Ishikawa (cell line): ENCODE data around the gene TRAPPC3.

ENCODE experiments used
- CEBPB ChIP-seq: IDR thresholded peaks from 2 replicates; pipeline ENCODE4 v1.6.1; 2012
- CREB1 ChIP-seq: IDR thresholded peaks from 2 replicates; pipeline ENCODE4 v1.6.1; 2012; ENCODE audit warnings: low read depth
- EGR1 ChIP-seq: IDR thresholded peaks from 2 replicates; pipeline ENCODE4 v1.6.1; 2012
- EP300 ChIP-seq: IDR thresholded peaks from 2 replicates; pipeline ENCODE4 v1.6.1; 2012; ENCODE audit warnings: borderline replicate concordance
- FOXM1 ChIP-seq: IDR thresholded peaks from 2 replicates; pipeline ENCODE4 v1.6.1; 2012; ENCODE audit warnings: low read depth, borderline replicate concordance
- MAX ChIP-seq: IDR thresholded peaks from 2 replicates; pipeline ENCODE4 v1.6.1; 2012
- NFIC ChIP-seq: IDR thresholded peaks from 2 replicates; pipeline ENCODE4 v1.6.1; 2012
- RAD21 ChIP-seq: IDR thresholded peaks from 2 replicates; pipeline ENCODE4 v1.6.1; 2012; ENCODE audit warnings: low read depth
- REST ChIP-seq: IDR thresholded peaks from 2 replicates; pipeline ENCODE4 v1.6.1; 2012; ENCODE audit warnings: low read depth, mild to moderate bottlenecking
- TAF1 ChIP-seq: IDR thresholded peaks from 2 replicates; pipeline ENCODE4 v1.6.1; 2012; ENCODE audit warnings: low read depth, mild to moderate bottlenecking
- TCF12 ChIP-seq: IDR thresholded peaks from 2 replicates; pipeline ENCODE4 v1.6.1; 2012; ENCODE audit warnings: low read depth
- TEAD4 ChIP-seq: IDR thresholded peaks from 2 replicates; pipeline ENCODE4 v1.6.1; 2012
- USF1 ChIP-seq: IDR thresholded peaks from 2 replicates; pipeline ENCODE4 v1.6.1; 2012
- YY1 ChIP-seq: IDR thresholded peaks from 2 replicates; pipeline ENCODE4 v1.6.1; 2012; ENCODE audit warnings: low read depth
- ZBTB7A ChIP-seq: IDR thresholded peaks from 2 replicates; pipeline ENCODE4 v1.6.1; 2012; ENCODE audit warnings: low read depth

TRAPPC3 gene

DNA sequence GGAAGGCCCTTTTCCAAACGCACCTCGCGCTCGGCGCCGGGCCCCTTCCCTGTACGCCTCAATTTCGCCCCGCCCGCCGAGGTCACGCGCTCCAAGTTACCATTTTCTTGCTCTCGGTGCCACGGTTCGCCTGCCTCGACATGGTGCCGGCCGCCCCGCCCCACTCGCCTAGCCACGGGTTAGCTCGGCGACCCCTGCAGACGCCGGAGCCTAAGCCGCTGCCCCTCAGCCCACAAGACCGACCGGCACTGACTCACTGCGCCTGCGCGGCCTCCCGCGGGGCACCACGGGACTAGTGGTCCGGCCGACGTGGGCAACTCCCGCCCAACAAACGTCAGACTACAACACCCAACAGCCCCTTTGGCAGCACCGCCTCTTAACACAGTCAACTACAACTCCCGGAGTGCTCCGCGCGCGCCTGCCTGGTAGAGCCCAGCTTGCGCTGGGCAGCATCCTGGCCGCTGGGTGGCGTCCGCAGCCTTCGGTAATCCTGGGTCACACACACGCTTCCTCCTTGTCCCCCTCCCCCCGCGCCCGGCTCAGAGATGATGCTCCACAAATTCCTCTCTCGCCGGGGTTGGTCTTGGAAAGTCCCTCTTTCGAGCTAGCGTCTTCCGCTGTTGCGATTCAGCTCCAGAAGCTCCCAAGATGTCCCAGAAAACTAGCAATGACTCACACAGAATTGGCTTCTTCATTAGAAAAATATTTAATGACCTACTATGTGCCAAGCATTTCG lies at the start of gene TRAPPC3:
TSS of gene TRAPPC3 (minus strand) at position 250 of the 736 bp plus-strand sequence. CDS start at position 142, 108 bp downstream.
- TF ChIP-seq USF1, result peak; percentile 68; the same call in 1 of the 2 replicates
- no peak; the same call in 1 of the 2 replicates for TF ChIP-seq MAX
- TF ChIP-seq TEAD4, result peak; percentile 54
- TF ChIP-seq YY1, result peak; percentile 62
- peak; percentile 52; the same call in 1 of the 2 replicates for TF ChIP-seq CREB1
- no peak; the same call in 1 of the 2 replicates for TF ChIP-seq ZBTB7A
- no peak for TF ChIP-seq CEBPB
- TF ChIP-seq TCF12, result peak; percentile 69
- no peak for TF ChIP-seq REST
- peak; percentile 83 for TF ChIP-seq TAF1
- 0 out of 2 replicates have a peak, but pooled peaks have one; percentile 9 for TF ChIP-seq EP300
- no peak; the same call in 1 of the 2 replicates for TF ChIP-seq FOXM1
- TF ChIP-seq EGR1, result no peak
- peak; percentile 98 for TF ChIP-seq RAD21
- TF ChIP-seq NFIC, result no peak

DNA sequence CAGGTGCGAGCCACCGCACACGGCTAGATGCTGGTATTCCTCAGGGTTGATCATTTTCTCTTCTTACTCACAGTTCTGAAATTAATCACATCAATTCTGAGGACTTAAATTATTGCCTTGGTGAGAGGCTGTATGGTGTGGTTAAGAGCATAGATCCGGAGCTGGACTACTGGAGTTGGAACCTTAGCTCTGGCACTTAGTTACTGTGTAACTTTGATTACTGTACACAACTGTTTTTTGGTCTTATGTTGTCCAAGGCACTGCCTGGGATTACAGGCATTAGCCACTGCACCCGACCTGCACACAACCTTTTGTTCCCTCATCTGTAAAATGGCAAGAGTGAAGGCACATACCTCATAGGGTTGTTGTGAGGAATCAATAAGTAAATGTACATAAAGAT lies 49.4 kb upstream of the TRAPPC3 start:
- TF ChIP-seq RAD21 (no peak), TCF12 (no peak), TAF1 (no peak), EP300 (no peak), MAX (no peak), CREB1 (no peak), REST (no peak), TEAD4 (no peak), CEBPB (no peak), FOXM1 (no peak), NFIC (no peak), YY1 (no peak), EGR1 (no peak), USF1 (no peak), ZBTB7A (no peak)

DNA sequence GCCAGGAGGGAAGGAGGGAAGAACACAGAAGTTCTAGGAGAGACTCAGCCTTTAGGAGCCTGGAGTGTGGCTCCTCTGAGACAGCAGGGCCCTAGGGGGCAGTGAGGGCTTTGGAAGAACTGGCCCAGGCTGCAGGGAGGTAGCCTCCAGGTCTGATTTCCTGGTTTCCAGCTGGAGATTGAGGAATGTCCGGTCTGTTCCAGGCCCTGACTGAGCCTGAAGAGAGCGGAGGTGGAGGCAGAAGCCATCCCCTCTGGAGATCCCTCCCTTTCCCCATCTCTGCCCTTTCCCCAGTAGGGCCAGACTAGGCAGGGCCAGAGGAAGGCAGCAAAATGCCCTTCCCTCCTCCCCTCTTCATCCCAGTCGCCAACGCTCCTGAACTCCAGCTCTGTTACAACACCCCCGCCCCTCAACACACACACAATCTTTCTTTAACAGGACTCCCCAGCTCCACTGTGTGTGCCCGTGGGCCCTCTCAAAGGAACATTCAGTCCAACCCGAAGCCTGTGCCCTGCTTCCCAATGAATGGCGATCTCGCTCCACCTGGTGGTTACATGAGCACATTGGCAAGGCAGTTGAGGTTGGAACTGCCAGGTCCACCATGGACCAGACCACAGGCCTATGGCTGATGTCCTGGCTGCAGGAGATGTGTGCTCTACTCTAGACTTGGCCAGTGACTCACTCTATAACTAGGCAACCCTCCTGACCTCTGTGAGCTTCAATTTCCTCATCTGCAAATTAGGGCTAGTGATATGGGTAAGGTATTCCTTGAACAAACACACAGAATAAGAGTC lies 38.7 kb upstream of the TRAPPC3 start:
- no peak for TF ChIP-seq TCF12
- TF ChIP-seq FOXM1, result no peak
- peak; percentile 37; the same call in 1 of the 2 replicates for TF ChIP-seq YY1
- no peak for TF ChIP-seq TAF1
- no peak for TF ChIP-seq CEBPB
- no peak for TF ChIP-seq EGR1
- peak; percentile 99 for TF ChIP-seq RAD21
- no peak for TF ChIP-seq TEAD4

- no peak for TF ChIP-seq REST
These were observed 34.1 kb upstream of the TRAPPC3 start for GRCh38 chr1:36183309-36183856.
